SK-N-SH (cell line): ENCODE measurements around the gene GTF3C1. TPM values are rescaled to one million over a fixed set of nuclear protein-coding genes. Genes with fewer than 3 reads are reported as not detected.
"Not testable (repeated sequence)": the region's sequence is repeated elsewhere in the genome, so short reads cannot be mapped to it uniquely, and the experiment has no call there.

ENCODE experiments used
- CTCF ChIA-PET: fragments of 300-600, 350-600 bp; formaldehyde crosslinking; extraction: SDS; loops from one replicate; lab custom pipeline; 2021; lab: Yijun Ruan, JAX
- POLR2A ChIA-PET: fragments of 350-600 bp; sonication (Branson Sonifier 250); formaldehyde crosslinking; extraction: SDS; loops from one replicate; lab custom pipeline; 2020; ENCODE audit warnings: antibody characterized with exemption, inconsistent platforms; lab: Yijun Ruan, JAX
- DNase-seq: peaks from one replicate; pipeline ENCODE4 v3.0.0; 2012
- H2AFZ ChIP-seq: fragments of 200-600 bp; sonication (generic); 2 replicates; pipeline ENCODE4 v1.8.1; 2016; ENCODE audit warnings: antibody characterized with exemption, mild to moderate bottlenecking, low read depth
- H3F3A ChIP-seq: fragments of 200-600 bp; sonication (generic); replicated peaks from 2 replicates; pipeline ENCODE3; 2016; ENCODE audit warnings: antibody characterized with exemption, mild to moderate bottlenecking; ENCODE audit not compliant: insufficient read depth
- H3K27ac ChIP-seq, 2 experiments: fragments of 200-500 bp in 1 of 2; fragments of 200-600 bp in 1 of 2; sonication (Bioruptor generic) in 1 of 2; sonication (generic), shearing (Covaris generic) in 1 of 2; 2 replicates each; pipeline versions ENCODE4 v1.5.1 to v1.6.1; 2014 to 2016; ENCODE audit warnings: low read depth in 2 of 2, inconsistent platforms in 1 of 2, low read length in 1 of 2, mild to moderate bottlenecking in 1 of 2, mixed read lengths in 1 of 2
- H3K27me3 ChIP-seq: fragments of 200-600 bp; sonication (generic), shearing (Covaris generic); 2 replicates; pipeline ENCODE4 v1.6.1; 2016; ENCODE audit warnings: mixed run types; ENCODE audit not compliant: insufficient read depth
- H3K36me3 ChIP-seq, 2 experiments: fragments of 200-500 bp in 1 of 2; fragments of 200-600 bp in 1 of 2; sonication (Bioruptor generic) in 1 of 2; sonication (generic) in 1 of 2; replicated peaks in 1 of 2; 2 replicates each; pipeline versions ENCODE3 to v1.5.1; 2014 to 2016; ENCODE audit warnings: low read length in 1 of 2, mild to moderate bottlenecking in 1 of 2; ENCODE audit not compliant: insufficient read depth in 2 of 2, control insufficient read depth in 1 of 2
- H3K4me1 ChIP-seq, 2 experiments: fragments of 200-500 bp in 1 of 2; fragments of 200-600 bp in 1 of 2; sonication (Bioruptor generic) in 1 of 2; sonication (generic), shearing (Covaris generic) in 1 of 2; 2 replicates each; pipeline versions ENCODE4 v1.5.1 to v1.6.1; 2014 to 2016; ENCODE audit warnings: low read depth in 1 of 2, low read length in 1 of 2, mixed run types in 1 of 2; ENCODE audit not compliant: insufficient read depth in 2 of 2, control insufficient read depth in 1 of 2
- H3K4me2 ChIP-seq: fragments of 200-600 bp; sonication (generic), shearing (Covaris generic); 2 replicates; pipeline ENCODE4 v1.6.1; 2017; ENCODE audit warnings: mixed run types
- H3K4me3 ChIP-seq, 2 experiments: fragments of 200-500 bp in 1 of 2; fragments of 200-600 bp in 1 of 2; sonication (Bioruptor generic) in 1 of 2; sonication (generic), shearing (Covaris generic) in 1 of 2; 2 replicates each; pipeline versions ENCODE4 v1.5.1 to v1.8.1; 2014 to 2016; ENCODE audit warnings: low read depth in 2 of 2, inconsistent platforms in 1 of 2, low read length in 1 of 2, mild to moderate bottlenecking in 1 of 2, mixed read lengths in 1 of 2, moderate library complexity in 1 of 2
- H3K79me2 ChIP-seq: fragments of 200-600 bp; sonication (generic); 2 replicates; pipeline ENCODE4 v1.8.1; 2017; ENCODE audit warnings: mild to moderate bottlenecking; ENCODE audit not compliant: insufficient read depth
- H3K9ac ChIP-seq: fragments of 200-600 bp; sonication (generic); 2 replicates; pipeline ENCODE4 v1.6.1; 2017; ENCODE audit warnings: mixed run types
- H3K9me2 ChIP-seq: fragments of 200-600 bp; sonication (generic); 2 replicates; pipeline ENCODE4 v1.6.1; 2017; ENCODE audit warnings: mixed run types
- H3K9me3 ChIP-seq: fragments of 200-600 bp; sonication (generic); 2 replicates; pipeline ENCODE4 v1.6.1; 2017; ENCODE audit warnings: mixed run types, mild to moderate bottlenecking, moderate library complexity
- H4K20me1 ChIP-seq: fragments of 200-600 bp; sonication (generic); 2 replicates; pipeline ENCODE4 v1.6.1; 2017; ENCODE audit warnings: mild to moderate bottlenecking, mixed run types; ENCODE audit not compliant: insufficient read depth
- CHD2 ChIP-seq: fragments of 150-350 bp; IDR thresholded peaks from 2 replicates; pipeline ENCODE4 v1.6.1; 2018; ENCODE audit warnings: low read length; ENCODE audit not compliant: partially characterized antibody
- ELF1 ChIP-seq: IDR thresholded peaks from 2 replicates; pipeline ENCODE4 v1.4.0; 2012
- EP300 ChIP-seq, 2 experiments: IDR thresholded peaks; 2 replicates each; pipeline versions ENCODE4 v1.4.0 to v1.6.1; 2012; ENCODE audit warnings: borderline replicate concordance in 1 of 2, low read depth in 1 of 2, low read length in 1 of 2
- FOSL2 ChIP-seq: IDR thresholded peaks from 2 replicates; pipeline ENCODE4 v1.4.0; 2012; ENCODE audit warnings: low read depth, mild to moderate bottlenecking, moderate library complexity, borderline replicate concordance
- FOXJ3 ChIP-seq: sonication (generic); formaldehyde crosslinking; IDR thresholded peaks from 2 replicates; pipeline ENCODE4 v1.5.1; 2020; ENCODE audit warnings: mild to moderate bottlenecking, missing genetic modification reagents
- IRF3 ChIP-seq: fragments of 150-350 bp; IDR thresholded peaks from 2 replicates; pipeline ENCODE4 v1.6.1; 2016; ENCODE audit warnings: mild to moderate bottlenecking, low read depth, low read length
- MEF2A ChIP-seq: IDR thresholded peaks from 2 replicates; pipeline ENCODE4 v1.4.0; 2012; ENCODE audit warnings: low read depth, borderline replicate concordance
- MXI1 ChIP-seq: IDR thresholded peaks from 2 replicates; pipeline ENCODE4 v1.6.1; 2012; ENCODE audit warnings: mild to moderate bottlenecking, low read depth, low read length, improper control_type of control experiment
- NFIC ChIP-seq: IDR thresholded peaks from 2 replicates; pipeline ENCODE4 v1.4.0; 2012; ENCODE audit warnings: borderline replicate concordance
- POLR2AphosphoS5 ChIP-seq: IDR thresholded peaks from 2 replicates; pipeline ENCODE4 v1.6.1; 2012; ENCODE audit warnings: low read depth, low read length
- RAD21 ChIP-seq: IDR thresholded peaks from 2 replicates; pipeline ENCODE4 v1.6.1; 2012; ENCODE audit warnings: mild to moderate bottlenecking, low read length
- REST ChIP-seq: IDR thresholded peaks from 2 replicates; pipeline ENCODE4 v1.6.1; 2012; ENCODE audit warnings: mild to moderate bottlenecking, low read depth, low read length, moderate library complexity
- RFX5 ChIP-seq: IDR thresholded peaks from 2 replicates; pipeline ENCODE4 v1.6.1; 2012; ENCODE audit warnings: mild to moderate bottlenecking, improper control_type of control experiment, low read length
- SIN3A ChIP-seq: IDR thresholded peaks from 2 replicates; pipeline ENCODE4 v1.6.1; 2012; ENCODE audit warnings: low read depth, mild to moderate bottlenecking, low read length, moderate library complexity, borderline replicate concordance
- SMC3 ChIP-seq: IDR thresholded peaks from 2 replicates; pipeline ENCODE4 v1.6.1; 2012; ENCODE audit warnings: low read depth, low read length, improper control_type of control experiment
- TAF1 ChIP-seq: IDR thresholded peaks from 2 replicates; pipeline ENCODE4 v1.6.1; 2012; ENCODE audit warnings: low read depth, mild to moderate bottlenecking, low read length, moderate library complexity, borderline replicate concordance
- TEAD4 ChIP-seq: IDR thresholded peaks from 2 replicates; pipeline ENCODE4 v1.4.0; 2012; ENCODE audit warnings: mild to moderate bottlenecking, borderline replicate concordance; ENCODE audit not compliant: insufficient read depth
- USF1 ChIP-seq: IDR thresholded peaks from 2 replicates; pipeline ENCODE4 v1.4.0; 2012; ENCODE audit warnings: low read depth, borderline replicate concordance
- WGBS: methylation state at CpG from one replicate; pipeline ENCODE4 v1.1.6; 2017; ENCODE audit warnings: low lambda C conversion rate; 5-methylcytosine and 5-hydroxymethylcytosine counted together
- polyA plus RNA-seq, 3 experiments: library from polyadenylated mRNA; depleted of rRNA; stranded (reverse); fragments of >200 nt; gene quantifications; 2 replicates each; pipeline ENCODE4 v1.2.3, GENCODE V29; 2012
- TF ChIP-seq, protein P1 (sequence below): IDR thresholded peaks from 2 replicates; pipeline ENCODE4; 2012

The GTF3C1 gene
- polyA plus RNA-seq, 1 of the 3 experiments (the other 2 are of a cell fraction): 47.2 TPM

DNA sequence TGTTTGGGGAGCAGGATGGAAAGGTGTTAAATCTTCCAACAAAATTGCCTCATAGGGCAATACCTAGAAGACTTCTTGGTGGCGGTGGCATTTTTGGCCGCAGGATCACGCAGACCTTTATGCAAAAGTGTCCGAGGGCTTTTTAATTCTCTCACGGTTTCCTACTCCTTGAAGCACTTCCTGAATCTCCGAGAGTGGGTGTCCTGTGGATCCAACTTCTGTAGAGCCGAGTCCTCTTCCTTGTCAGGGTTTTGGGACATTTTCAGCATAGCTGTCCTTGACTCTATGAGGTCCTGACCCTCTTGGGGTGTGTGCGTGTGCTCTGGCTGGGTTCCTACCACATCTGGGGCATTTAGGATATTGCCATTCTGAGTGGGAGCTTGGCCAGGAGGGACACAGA is 116.1 kb downstream of the GTF3C1 start:
- no peak overlapping the region for H2AFZ ChIP-seq
- no peaks in the 10 kb centered on the region for H3K36me3 ChIP-seq
- no peaks in the 10 kb centered on the region for H3K9me2 ChIP-seq
- no peaks in the 10 kb centered on the region for H4K20me1 ChIP-seq
- no peaks in the 10 kb centered on the region for H3K9me3 ChIP-seq
- whole genome bisulfite sequencing: 82% methylated on average over 8 of the region's 8 CpGs
- DNase-seq: no peak
- H3K79me2 ChIP-seq: no peaks in the 10 kb centered on the region
- TF ChIP-seq SIN3A (no peak), FOSL2 (no peak), TAF1 (no peak), EP300 (IDR thresholded peaks at IDR 0.05; ENCODE audit: borderline replicate concordance in 1 of 2, low read depth in 1 of 2, low read length in 1 of 2) (no peak), USF1 (no peak), RFX5 (no peak), CHD2 (no peak), FOXJ3 (CRISPR knock-in tag) (no peak), REST (no peak), IRF3 (no peak), MEF2A (no peak), TEAD4 (no peak), MXI1 (no peak), SMC3 (no peak), POLR2AphosphoS5 (no peak), RAD21 (no peak), ELF1 (no peak), NFIC (no peak)
- TF ChIP-seq, protein P1, sequence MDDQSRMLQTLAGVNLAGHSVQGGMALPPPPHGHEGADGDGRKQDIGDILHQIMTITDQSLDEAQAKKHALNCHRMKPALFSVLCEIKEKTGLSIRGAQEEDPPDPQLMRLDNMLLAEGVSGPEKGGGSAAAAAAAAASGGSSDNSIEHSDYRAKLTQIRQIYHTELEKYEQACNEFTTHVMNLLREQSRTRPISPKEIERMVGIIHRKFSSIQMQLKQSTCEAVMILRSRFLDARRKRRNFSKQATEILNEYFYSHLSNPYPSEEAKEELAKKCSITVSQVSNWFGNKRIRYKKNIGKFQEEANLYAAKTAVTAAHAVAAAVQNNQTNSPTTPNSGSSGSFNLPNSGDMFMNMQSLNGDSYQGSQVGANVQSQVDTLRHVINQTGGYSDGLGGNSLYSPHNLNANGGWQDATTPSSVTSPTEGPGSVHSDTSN: no peak
- TF ChIP-seq, all 33 proteins: peak for 0
- H3F3A ChIP-seq: peaks cover 9% of the 10 kb centered on the region
- no peak overlapping the region for H3K4me2 ChIP-seq
- H3K4me3 ChIP-seq: no peak overlapping the region
- CTCF ChIA-PET: interaction anchor here (1.1 kb wide), 1 partner anchor 19 kb away, joined by 4 read pairs; no protein-coding TSS in a partner anchor
- no peaks in the 10 kb centered on the region for H3K4me1 ChIP-seq
- H3K9ac ChIP-seq: no peak overlapping the region
- H3K27me3 ChIP-seq: no peaks in the 10 kb centered on the region
- no peak overlapping the region for H3K27ac ChIP-seq
- POLR2A ChIA-PET: no interaction called here

DNA sequence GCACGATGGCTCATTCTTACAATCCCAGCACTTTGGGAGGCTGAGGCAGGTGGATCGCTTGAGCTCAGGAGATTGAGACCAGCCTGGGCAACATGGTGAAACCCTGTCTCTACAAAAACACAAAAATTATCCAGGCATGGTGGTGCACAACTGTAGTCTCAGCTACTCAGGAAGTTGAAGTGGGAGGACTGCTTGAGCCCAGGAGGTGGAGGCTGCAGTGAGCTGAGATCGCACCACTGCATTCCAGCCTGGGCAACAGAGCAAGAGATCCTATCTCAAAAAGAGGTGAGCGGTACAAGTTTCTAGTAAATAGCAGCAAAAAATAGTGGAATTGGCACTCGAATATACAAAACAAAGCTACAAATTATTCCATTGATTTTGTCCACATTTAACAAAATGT is 116.5 kb downstream of the GTF3C1 start:
- H4K20me1 ChIP-seq, H3K4me3 ChIP-seq, CTCF ChIA-PET, H2AFZ ChIP-seq, H3K4me1 ChIP-seq, POLR2A ChIA-PET, H3F3A ChIP-seq, H3K9me3 ChIP-seq, H3K36me3 ChIP-seq, H3K27me3 ChIP-seq, H3K79me2 ChIP-seq, H3K4me2 ChIP-seq, H3K9me2 ChIP-seq, H3K9ac ChIP-seq, DNase-seq: not testable (repeated sequence)
- WGBS: 46% methylated on average over 5 of the region's 5 CpGs
- H3K27ac ChIP-seq: peak overlapping the region in 1 of 2 experiments; percentile 55; a peak in 1 of 4 replicates
